HG02973 (cell line): Measurements from ENCODE around the gene ARMH4.
A peak's percentile ranks its signal among the peaks of the same experiment; 100 is the strongest.
"Not testable (repeated sequence)": the region's sequence is repeated elsewhere in the genome, so short reads cannot be mapped to it uniquely, and the experiment has no call there.

ENCODE experiments used
- ATAC-seq: cut with Tn5 transposase; IDR thresholded peaks from one replicate; pipeline ENCODE4 v1.9.1; 2021; ENCODE audit warnings: moderate library complexity; ENCODE audit not compliant: unreplicated experiment

The ARMH4 gene

DNA sequence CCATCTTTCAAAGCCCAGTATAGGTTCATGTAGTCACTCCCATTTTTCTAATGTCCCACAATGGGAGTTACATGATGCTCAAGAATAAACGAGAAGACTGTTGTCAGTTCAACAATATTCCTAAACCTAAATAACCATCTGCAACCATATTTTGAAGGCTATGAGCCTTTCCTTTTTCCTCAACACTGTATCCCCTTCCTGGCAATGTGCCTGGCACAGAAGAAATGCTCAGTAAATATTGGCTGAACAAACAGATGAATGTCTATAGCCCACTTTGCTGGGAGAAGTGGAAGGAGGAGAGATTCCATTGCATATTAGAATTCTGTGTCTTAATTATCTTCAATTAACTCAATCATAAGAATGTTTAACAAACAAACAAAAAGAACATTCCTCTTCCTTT, 6.1 kb downstream of the ARMH4 start:
- no peak for ATAC-seq

DNA sequence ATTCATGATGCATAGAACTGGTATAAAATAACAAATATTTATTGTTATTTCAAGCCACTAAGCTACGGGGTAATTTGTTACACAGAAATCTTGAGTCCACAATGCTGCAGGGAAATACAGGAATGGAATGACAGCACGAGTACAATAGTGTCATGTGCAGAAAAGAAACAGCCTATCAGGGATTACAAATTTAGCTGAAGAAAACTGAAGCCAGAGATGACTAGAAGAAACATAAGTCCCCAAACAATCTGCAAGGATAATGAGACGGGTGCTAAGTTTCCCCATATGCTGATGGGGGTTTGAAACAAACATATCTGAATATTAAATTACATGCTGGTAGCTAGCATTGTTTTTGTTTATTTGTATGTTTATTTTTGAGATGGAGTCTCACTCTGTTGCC, 8.9 kb downstream of the ARMH4 start:
- ATAC-seq, result no peak

GRCh38 chr14:58141893-58142292, 10.1 kb downstream of the ARMH4 start:
- no peak for ATAC-seq

GRCh38 chr14:58138714-58139482, 13.1 kb downstream of the ARMH4 start:
- ATAC-seq, result no peak

- peak; percentile 51 for ATAC-seq
Measured at GRCh38 chr14:58138031-58138713, 13.8 kb downstream of the ARMH4 start.

DNA sequence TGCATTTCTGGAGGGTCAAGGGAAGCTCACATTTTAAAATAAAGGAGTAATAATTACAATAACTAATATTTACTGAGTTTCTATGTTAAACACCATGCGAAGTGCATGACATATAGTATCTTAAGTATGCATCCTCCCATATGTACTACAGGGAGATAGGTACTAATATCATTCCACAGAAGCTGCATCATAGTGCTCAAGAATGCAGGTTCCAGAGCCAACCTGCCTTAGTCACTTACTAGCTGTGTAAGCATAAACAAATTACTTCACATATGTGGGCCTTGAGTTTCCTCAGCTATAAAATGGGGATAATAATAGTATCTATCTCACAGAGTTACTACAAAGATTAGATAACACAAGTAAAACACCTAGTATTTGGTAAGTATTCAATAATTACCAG, 18.3 kb downstream of the ARMH4 start:
- no peak for ATAC-seq

DNA sequence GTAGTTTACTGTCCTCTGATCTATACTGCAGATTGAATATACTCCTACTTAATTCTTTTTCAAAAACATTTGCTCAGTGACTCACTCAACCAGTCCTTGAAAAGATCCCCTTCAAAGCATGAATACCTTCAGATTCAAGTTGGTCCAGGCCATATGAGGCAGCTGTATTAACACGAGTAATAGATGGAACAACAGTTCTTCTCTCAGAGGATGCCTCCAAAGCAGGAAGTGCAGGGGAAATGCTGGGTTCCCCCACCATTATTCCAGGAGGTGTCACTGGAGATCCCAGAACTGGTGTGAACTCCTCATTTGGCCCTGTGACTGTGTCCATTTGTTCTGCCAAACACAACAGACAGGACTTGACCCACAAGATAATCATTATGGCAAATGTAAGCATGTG, 20.6 kb downstream of the ARMH4 start:
- ATAC-seq, result no peak

DNA sequence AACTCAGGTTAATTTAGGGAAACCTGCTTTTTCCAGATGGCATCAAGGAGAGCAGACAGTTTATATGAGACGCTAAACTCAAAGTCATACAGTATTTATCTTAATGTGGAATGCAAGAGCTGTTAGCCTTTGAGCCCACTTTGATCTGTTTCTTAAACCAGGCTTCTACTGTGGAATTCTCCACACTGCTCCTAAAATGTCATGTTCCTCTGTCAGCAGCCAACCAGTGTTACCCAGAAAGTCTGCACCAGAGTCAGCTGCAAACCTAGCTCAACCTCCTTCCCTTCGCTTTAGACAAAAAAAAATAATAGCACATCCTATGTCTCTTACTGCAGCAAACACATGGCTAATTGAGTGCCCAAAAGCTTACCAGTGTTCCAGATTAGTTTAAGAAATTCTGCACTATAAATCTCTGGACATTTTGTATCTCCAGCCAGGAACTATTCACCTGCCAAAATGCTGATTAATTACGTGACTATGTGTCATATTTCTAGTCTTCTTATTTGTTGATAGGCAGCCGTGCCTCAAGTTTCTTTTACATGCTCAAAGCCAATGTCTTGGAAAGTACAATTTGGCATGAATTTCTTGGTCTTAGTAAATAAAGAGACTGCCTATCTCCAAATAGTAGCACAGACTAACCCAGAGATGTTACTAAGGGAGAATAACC, 21.8 kb downstream of the ARMH4 start:
- ATAC-seq, result no peak

- ATAC-seq, result no peak
Measured at GRCh38 chr14:58129208-58129607, 22.8 kb downstream of the ARMH4 start.

- ATAC-seq, result no peak
Measured at GRCh38 chr14:58128416-58128815, 23.6 kb downstream of the ARMH4 start.

DNA sequence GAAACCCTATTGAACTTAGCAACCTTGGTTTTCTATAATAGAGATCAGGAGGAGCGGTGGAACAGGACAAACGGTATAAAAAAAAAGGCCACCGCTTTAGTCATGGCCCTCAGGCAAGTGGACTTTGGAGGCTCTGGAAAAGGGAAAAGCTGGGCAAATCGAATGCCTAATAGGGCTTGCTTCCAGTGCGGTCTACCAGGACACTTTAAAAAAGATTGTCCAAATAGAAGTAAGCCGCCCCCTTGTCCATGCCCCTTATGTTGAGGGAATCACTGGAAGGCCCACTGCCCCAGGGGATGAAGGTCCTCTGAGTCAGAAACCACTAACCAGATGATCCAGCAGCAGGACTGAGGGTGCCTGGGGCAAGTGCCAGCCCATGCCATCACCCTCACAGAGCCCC, 29.5 kb downstream of the ARMH4 start:
- not testable (repeated sequence) for ATAC-seq

DNA sequence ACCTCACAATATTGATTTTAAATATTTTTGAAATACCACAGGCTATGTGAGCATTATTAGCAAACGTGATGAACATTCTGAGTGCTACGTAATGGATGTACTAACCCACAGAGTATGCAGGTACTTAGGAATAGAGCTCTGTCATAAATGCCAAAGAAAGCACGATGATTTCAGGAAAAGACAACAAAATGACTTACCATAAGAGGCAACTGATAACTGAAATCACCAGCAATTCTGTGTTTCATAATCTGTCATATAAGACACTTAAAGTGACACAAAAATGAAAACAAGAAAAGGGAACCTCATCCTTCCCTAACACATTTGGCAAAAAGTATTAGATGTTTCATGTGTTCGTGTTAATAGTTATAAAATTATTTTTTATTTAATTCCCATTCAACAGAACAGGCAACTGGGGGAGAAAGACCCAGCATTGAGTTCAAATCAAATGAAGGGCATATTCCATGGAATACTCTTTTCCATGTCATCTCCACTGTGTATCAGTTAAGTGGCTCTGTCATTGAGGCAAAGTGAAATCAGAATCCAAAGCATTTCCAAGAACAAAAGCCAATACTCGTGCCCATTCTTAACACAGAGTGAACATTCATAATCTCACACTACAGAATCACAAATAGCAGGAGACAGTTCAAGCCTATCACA, 30.4 kb downstream of the ARMH4 start:
- no peak for ATAC-seq

- no peak for ATAC-seq
Measured at GRCh38 chr14:58119381-58119780, 32.6 kb downstream of the ARMH4 start.

GRCh38 chr14:58118097-58118815, 33.8 kb downstream of the ARMH4 start:
- ATAC-seq, result no peak

- no peak for ATAC-seq
Measured at GRCh38 chr14:58109744-58110143, 42.3 kb downstream of the ARMH4 start.

- ATAC-seq, result no peak
Measured at GRCh38 chr14:58108717-58109116, 43.3 kb downstream of the ARMH4 start.

- ATAC-seq, result no peak
Measured at GRCh38 chr14:58107947-58108552, 44.0 kb downstream of the ARMH4 start.

GRCh38 chr14:58107041-58107440, 45.0 kb downstream of the ARMH4 start:
- no peak for ATAC-seq

DNA sequence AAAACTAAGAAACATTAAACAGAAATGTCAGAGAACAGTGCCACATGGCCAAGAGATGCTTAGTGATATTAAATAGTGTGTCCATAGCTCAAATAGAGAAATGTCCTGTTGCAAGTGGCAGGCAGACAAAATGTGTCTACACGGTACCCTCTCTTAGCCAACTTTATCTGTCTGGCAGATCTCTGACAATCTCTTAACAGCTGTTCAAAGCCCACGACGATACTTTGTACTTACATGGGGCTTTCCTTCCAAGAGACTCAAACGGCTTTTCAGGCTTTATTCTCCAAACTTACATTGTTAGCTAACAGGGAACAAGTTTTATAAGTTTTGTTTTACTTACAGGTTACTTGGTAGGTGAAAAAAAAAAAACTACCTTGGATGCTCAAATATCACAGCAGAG, 45.6 kb downstream of the ARMH4 start:
- ATAC-seq, result no peak

GRCh38 chr14:58104808-58105207, 47.2 kb downstream of the ARMH4 start:
- no peak for ATAC-seq
